Muscle of arm (tissue), 12 donors: ENCODE measurements around the gene B3GNT3. TPM values are rescaled to one million over a fixed set of nuclear protein-coding genes. Genes with fewer than 3 reads are reported as not detected.
"Not testable (repeated sequence)": the region's sequence is repeated elsewhere in the genome, so short reads cannot be mapped to it uniquely, and the experiment has no call there.

Experiments used
- DNase-seq: peaks from one replicate; pipeline ENCODE4 v3.0.0-alpha.2; 2013
- polyA plus RNA-seq, 12 donors: library from polyadenylated mRNA; unstranded; fragments of 120-200 nt; gene quantifications; one replicate each; pipeline ENCODE4 v1.2.1, GENCODE V29; 2013; ENCODE audit not compliant: insufficient read length in 12 of 12

The B3GNT3 gene
- polyA plus RNA-seq, 12 donors: 0.12 to 17.5 (median 1.1) TPM; not detected in 6

DNA sequence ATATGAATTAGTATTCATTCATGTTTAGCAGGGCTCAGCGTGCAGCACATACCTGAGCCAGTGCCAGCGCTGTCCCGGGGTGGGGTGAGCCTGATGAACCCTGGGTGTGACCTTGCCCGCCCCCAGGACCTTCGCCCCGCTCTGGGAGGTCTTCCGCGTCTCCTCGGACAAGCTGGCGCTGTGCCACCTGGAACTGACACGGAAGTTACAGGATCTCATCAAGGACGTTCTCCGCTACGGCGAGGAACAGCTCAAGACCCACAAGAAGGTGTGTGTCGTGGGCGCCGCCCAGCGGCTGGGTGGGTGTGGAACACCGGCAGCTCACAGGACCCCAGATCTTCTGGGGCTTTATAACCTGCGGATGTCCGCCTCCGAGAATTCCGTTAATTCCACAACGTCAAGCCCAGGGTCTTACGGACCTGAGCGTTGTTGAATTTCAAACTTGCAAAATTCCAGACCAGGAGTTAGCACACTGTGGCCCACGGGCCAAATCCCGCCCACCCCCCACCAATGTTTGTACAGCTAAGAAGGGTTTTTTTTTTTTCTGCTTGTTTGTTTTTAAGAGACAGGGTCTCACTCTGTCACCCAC is 28.3 kb upstream of the B3GNT3 start:
- peak; percentile 41 for DNase-seq

- no peak for DNase-seq
These were observed 27.4 kb upstream of the B3GNT3 start for GRCh38 chr19:17767559-17767958.

- no peak for DNase-seq
These were observed 24.3 kb upstream of the B3GNT3 start for GRCh38 chr19:17770613-17771012.

GRCh38 chr19:17772172-17772571 is 22.8 kb upstream of the B3GNT3 start:
- no peak for DNase-seq

DNA sequence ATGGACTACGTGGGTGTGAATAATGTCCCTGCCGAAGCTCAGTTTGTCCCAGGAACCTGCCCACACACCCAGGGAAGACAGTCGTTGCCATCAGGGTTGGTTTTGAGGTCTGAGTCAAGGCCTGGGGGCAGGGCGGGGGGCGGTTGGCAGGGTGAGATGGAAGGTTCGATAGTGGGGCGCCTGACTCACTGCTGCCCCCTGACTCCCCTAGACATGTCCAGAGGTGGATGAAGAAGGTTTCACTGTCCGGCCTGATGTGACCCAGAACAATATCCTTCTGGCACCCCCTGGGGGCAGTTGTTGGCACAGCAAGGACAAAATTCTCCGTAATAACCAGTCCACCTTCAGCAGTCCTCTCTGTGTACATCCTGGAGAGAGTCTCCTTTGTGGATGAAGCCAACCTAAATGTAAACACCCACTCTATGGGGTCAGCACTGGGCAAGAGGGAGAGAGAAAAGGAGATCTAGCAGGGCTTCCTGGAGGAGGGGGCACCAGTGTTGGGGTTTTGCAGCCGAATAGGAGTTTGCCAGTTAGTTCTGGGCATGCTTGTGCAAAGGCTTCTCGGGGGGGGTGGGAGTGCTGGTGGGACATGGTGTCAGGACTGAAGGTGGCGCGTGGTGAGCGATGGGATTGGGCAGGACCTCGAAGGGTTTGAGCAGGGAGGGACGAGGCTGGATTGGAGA is 19.6 kb upstream of the B3GNT3 start:
- no peak for DNase-seq

DNA sequence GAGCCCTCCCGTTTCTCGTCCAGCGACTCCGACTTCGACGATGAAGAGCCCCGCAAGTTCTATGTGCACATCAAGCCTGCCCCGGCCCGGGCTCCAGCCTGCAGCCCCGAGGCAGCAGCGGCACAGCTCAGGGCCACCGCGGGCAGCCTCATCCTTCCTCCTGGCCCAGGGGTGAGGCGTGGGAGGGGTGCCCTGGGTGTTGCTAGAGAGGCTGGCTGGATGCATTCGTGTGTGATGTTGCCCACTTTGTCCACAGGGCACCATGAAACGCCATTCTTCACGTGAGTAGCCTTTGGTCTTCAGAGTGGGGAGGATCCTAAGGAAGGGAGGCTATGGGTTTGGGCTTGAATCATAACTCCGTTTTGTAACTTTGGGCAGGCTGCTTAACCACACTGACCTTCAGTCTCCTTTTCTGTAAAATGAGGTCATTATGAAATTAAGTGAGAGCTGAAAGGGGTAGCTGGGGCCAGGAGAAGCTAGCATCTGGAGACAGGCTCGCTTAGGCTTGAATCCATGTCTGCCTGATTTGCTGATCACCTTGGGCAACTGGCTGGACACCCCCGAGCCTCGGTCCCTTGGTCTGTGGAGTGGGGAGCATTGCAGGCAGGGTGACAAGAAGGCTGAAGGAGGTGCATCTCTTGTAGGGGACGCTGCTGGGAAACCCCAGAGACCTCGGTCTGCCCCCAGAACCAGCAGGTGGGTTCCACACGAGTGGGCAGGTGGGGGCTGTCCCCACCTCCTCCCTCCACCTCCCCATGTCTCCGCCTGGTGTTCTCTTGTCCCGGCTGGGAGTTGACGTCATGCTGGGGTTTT is 18.7 kb upstream of the B3GNT3 start:
- no peak for DNase-seq

GRCh38 chr19:17777840-17778239 is 17.1 kb upstream of the B3GNT3 start:
- not testable (repeated sequence) for DNase-seq

GRCh38 chr19:17778251-17778967 is 16.5 kb upstream of the B3GNT3 start:
- DNase-seq: no peak

- peak; percentile 31 for DNase-seq
These were observed 15.7 kb upstream of the B3GNT3 start for GRCh38 chr19:17778968-17779929.

DNA sequence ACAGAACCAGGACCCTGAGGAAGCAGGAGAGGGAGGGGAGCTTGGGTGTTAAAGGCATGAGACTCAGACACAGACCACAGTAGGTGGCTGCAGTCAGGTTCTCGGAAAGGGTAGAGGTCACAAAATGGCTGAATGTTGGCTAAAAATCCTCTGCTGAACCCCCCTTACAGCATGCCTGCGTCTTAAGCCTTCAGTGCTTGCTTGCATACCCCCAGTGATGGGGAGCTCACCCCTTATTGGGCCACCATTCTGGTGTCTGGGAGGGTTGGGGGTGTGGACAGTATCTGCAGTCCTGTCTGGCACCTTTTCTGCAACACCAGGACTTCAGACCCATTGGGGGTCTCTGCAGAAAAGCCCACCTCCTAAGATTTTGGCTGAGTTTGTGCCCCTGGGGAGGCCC is 14.2 kb upstream of the B3GNT3 start:
- DNase-seq: no peak

GRCh38 chr19:17783721-17784120 is 11.2 kb upstream of the B3GNT3 start:
- DNase-seq: not testable (repeated sequence)

DNA sequence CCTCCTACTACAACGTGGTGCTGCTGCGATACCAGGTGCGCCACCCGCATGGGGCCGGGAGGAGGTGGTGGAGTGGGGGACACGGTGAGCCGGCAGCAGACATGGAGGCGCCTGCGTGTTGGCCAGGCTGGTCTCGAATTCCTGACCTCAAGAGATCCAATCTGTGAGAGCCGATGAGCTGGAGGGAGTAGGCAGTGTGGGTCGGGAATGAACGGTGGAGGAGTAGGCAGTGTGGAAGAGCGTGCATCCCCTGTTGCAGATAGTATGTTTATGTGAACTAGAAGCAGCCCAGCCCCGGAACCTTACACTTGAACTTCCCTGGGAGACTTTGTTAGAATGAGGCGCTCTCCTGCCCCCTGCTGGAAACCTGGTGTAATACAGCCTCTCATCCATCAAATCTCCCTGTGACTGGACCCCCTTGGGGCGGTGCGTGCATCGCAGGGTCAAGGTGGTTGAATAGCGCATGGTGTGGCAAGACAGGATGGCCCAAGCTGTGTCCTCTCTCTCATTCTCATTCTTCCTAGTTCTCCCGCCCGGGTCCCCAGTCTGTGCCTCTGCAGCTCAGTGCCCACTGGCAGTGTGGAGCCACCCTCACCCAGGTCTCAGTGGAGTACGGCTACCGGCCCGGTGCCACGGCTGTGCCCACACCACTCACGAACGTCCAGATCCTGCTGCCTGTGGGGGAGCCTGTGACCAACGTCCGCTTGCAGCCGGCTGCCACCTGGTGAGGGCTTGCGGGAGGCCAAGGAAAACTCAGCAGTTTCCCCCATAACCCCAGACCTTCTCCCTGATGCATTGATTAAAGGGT is 10.5 kb upstream of the B3GNT3 start:
- peak; percentile 57 for DNase-seq

DNA sequence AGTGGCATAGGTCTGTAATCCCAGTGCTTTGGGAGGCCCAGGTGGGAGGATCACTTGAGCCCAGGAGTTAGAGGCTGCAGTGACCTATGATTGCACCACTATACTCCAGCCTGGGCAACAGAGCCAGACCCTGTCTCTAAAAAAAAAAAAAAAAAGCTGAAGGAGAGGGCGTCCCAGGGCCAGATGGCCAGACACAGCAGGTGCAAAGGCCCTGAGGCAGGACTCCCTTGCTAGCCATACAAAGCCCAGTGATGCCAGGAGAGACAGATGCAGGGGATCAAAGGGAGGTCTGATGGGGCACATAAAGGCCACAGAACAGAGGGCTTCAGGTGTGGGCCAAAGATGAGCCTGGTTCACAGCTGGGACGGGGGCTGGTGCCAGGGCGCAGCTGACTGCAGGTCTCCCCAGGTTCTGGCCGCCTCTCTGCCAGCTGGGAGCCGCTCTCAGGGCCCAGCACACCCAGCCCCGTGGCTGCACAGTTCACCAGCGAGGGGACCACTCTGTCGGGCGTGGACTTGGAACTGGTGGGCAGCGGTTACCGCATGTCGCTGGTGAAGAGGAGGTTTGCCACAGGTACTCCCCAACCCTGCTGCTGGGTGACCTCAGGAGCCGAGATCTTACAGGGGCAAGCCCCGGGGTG is 7.5 kb upstream of the B3GNT3 start:
- DNase-seq: no peak

GRCh38 chr19:17788632-17789031 is 6.3 kb upstream of the B3GNT3 start:
- DNase-seq: no peak

DNA sequence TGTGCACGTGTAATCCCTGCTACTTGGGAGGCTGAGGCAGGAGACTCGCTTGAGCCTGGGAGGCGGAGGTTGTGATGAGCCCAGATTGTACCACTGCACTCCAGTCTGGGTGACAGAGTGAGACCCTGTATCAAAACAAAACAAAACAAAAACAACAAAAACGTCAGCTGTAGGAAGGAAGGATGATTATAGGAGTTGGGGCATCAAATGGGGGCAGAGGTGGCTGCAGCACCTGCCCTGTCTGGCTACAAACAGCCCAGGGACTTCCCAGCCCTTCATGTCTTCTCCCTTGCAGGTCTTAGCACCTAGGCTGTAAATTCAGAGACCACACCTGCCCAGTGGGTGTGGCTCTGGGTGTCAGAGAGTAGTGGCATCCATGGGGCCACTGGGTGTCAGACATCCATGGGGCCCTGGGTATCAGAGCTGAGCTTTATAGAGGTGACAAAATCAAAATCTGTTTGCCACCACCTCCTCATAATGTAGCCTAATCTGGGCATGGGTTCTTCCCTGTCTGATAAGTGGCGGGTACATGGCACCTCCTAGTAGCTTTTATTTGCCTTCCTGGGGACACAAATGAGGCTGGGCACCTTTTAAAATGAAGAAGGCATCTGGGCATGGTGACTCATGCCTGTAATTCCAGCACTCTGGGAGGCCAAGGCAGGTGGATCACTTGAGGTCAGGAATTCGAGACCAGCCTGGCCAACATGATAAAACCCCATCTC is 4.7 kb upstream of the B3GNT3 start:
- no peak for DNase-seq

- no peak for DNase-seq
These were observed 567 bp upstream of the B3GNT3 start for GRCh38 chr19:17794412-17794730.

DNA sequence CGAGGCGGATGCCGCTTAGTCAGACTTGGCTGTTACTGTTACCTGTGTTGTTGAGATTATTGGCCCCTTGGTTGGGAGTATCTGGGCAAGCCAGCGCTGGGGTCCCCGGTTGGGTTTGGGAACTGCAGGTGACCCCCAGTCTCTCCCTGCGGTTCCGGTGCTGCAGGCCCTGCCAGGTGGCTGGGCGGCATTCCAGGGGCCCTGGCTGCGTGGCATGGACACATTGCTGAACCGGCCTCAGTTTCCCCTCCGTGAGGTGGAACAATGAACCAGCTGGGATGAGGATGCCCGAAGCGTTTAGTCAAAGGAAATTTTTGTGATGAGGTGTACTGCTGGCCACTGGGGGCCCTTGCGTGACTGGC is 538 bp downstream of the B3GNT3 start:
- no peak for DNase-seq

GRCh38 chr19:17796013-17796837 is 1.3 kb downstream of the B3GNT3 start:
- no peak for DNase-seq
